ENCODE results near the gene SMURF2.
"Not testable (repeated sequence)": the region's sequence is repeated elsewhere in the genome, so short reads cannot be mapped to it uniquely, and the experiment has no call there.

Gene SMURF2

GRCh38 chr17:64683796-64684195 lies 21.7 kb upstream of the SMURF2 start:
- Histone ChIP-seq H3K4me2 (ENCODE audit: low read length) (no peak overlapping the region), H3K36me3 (ENCODE audit: control insufficient read depth, insufficient read depth, low read length) (no peaks in the 10 kb centered on the region)
- no peak for TF ChIP-seq CTCF (IDR thresholded peaks at IDR 0.05)

GRCh38 chr17:64682261-64683181 lies 20.4 kb upstream of the SMURF2 start:
- Histone ChIP-seq H2AFZ (peak overlapping the region; percentile 38), H3K36me3 (ENCODE audit: control insufficient read depth, insufficient read depth, low read length) (no peaks in the 10 kb centered on the region), H3K79me2 (no peaks in the 10 kb centered on the region), H3K9me3 (ENCODE audit: control insufficient read depth, low read length) (no peaks in the 10 kb centered on the region), H3K27me3 (ENCODE audit: control insufficient read depth, insufficient read depth, low read length) (no peaks in the 10 kb centered on the region), H3K4me2 (ENCODE audit: low read length) (no peak overlapping the region), H3K9ac (no peak overlapping the region), H3K4me1 (no peaks in the 10 kb centered on the region), H3K4me3 (ENCODE audit: low read depth, low read length) (no peak overlapping the region), H3K27ac (no peak overlapping the region)
- TF ChIP-seq CTCF (IDR thresholded peaks at IDR 0.05): no peak

More at GRCh38 chr17:64683796-64684195, 21.7 kb upstream of the SMURF2 start:
- Histone ChIP-seq H3K4me3 (ENCODE audit: low read depth, low read length) (no peak overlapping the region), H3K9ac (no peak overlapping the region), H3K27ac (no peak overlapping the region), H3K4me1 (no peaks in the 10 kb centered on the region), H3K27me3 (ENCODE audit: control insufficient read depth, insufficient read depth, low read length) (no peaks in the 10 kb centered on the region), H3K9me3 (ENCODE audit: control insufficient read depth, low read length) (no peaks in the 10 kb centered on the region), H2AFZ (no peak overlapping the region), H3K79me2 (no peaks in the 10 kb centered on the region)

GRCh38 chr17:64679710-64680216 lies 17.7 kb upstream of the SMURF2 start:
- H3K9me3 ChIP-seq (ENCODE audit: control insufficient read depth, low read length): no peaks in the 10 kb centered on the region
- no peaks in the 10 kb centered on the region for H3K4me1 ChIP-seq
- no peak overlapping the region for H3K4me3 ChIP-seq (ENCODE audit: low read depth, low read length)
- no peak overlapping the region for H3K4me2 ChIP-seq (ENCODE audit: low read length)
- H3K79me2 ChIP-seq: no peaks in the 10 kb centered on the region
- no peak for TF ChIP-seq CTCF (IDR thresholded peaks at IDR 0.05)
- H3K9ac ChIP-seq: no peak overlapping the region
- no peak overlapping the region for H3K27ac ChIP-seq
- H3K27me3 ChIP-seq (ENCODE audit: control insufficient read depth, insufficient read depth, low read length): no peaks in the 10 kb centered on the region
- no peak overlapping the region for H2AFZ ChIP-seq
- H3K36me3 ChIP-seq (ENCODE audit: control insufficient read depth, insufficient read depth, low read length): no peaks in the 10 kb centered on the region

GRCh38 chr17:64676763-64677162 lies 14.7 kb upstream of the SMURF2 start:
- H2AFZ ChIP-seq: no peak overlapping the region
- H3K4me3 ChIP-seq (ENCODE audit: low read depth, low read length): no peak overlapping the region
- no peak overlapping the region for H3K4me2 ChIP-seq (ENCODE audit: low read length)
- H3K9ac ChIP-seq: no peak overlapping the region
- H3K36me3 ChIP-seq (ENCODE audit: control insufficient read depth, insufficient read depth, low read length): no peaks in the 10 kb centered on the region
- no peaks in the 10 kb centered on the region for H3K27me3 ChIP-seq (ENCODE audit: control insufficient read depth, insufficient read depth, low read length)
- no peaks in the 10 kb centered on the region for H3K9me3 ChIP-seq (ENCODE audit: control insufficient read depth, low read length)
- TF ChIP-seq CTCF (IDR thresholded peaks at IDR 0.05): no peak
- H3K79me2 ChIP-seq: no peaks in the 10 kb centered on the region
- H3K4me1 ChIP-seq: no peaks in the 10 kb centered on the region
- H3K27ac ChIP-seq: no peak overlapping the region

GRCh38 chr17:64670843-64671590 lies 8.9 kb upstream of the SMURF2 start:
- H2AFZ ChIP-seq; H3K27me3 ChIP-seq (ENCODE audit: control insufficient read depth, insufficient read depth, low read length); H3K36me3 ChIP-seq (ENCODE audit: control insufficient read depth, insufficient read depth, low read length); H3K9ac ChIP-seq; H3K9me3 ChIP-seq (ENCODE audit: control insufficient read depth, low read length); H3K4me1 ChIP-seq; H3K79me2 ChIP-seq; H3K4me3 ChIP-seq (ENCODE audit: low read depth, low read length); H3K27ac ChIP-seq; H3K4me2 ChIP-seq (ENCODE audit: low read length): not testable (repeated sequence)

- H3K4me3 ChIP-seq (ENCODE audit: low read depth, low read length); H3K9me3 ChIP-seq (ENCODE audit: control insufficient read depth, low read length); H3K4me1 ChIP-seq; H3K36me3 ChIP-seq (ENCODE audit: control insufficient read depth, insufficient read depth, low read length); H3K4me2 ChIP-seq (ENCODE audit: low read length); H3K27me3 ChIP-seq (ENCODE audit: control insufficient read depth, insufficient read depth, low read length); H3K9ac ChIP-seq; H3K79me2 ChIP-seq; H3K27ac ChIP-seq: not testable (repeated sequence)
- peak overlapping the region; percentile 33 for H2AFZ ChIP-seq
Observed at GRCh38 chr17:64667807-64668721, 6.0 kb upstream of the SMURF2 start.

All from parathyroid adenoma (tissue), 2 donors.